HepG2 (cell line): ENCODE results near the gene SNRPD2. TPM values are rescaled to one million over a fixed set of nuclear protein-coding genes. Genes with fewer than 3 reads are reported as not detected.

Experiments
- CBX2 ChIP-seq, 2 experiments: fragments of 200-600 bp in 1 of 2; sonication (generic); formaldehyde crosslinking in 1 of 2; IDR thresholded peaks; 2 replicates each; pipeline versions ENCODE4 v1.7.0 to v1.8.1; 2018 to 2022; ENCODE audit warnings: low read depth in 2 of 2, low read length in 1 of 2, mild to moderate bottlenecking in 1 of 2, missing genetic modification reagents in 1 of 2
- DMTF1 ChIP-seq: sonication (generic); formaldehyde crosslinking; IDR thresholded peaks from 2 replicates; pipeline ENCODE4 v1.4.0; 2020; ENCODE audit warnings: mild to moderate bottlenecking, missing genetic modification reagents
- FLYWCH1 ChIP-seq: sonication (generic); formaldehyde crosslinking; IDR thresholded peaks from 2 replicates; pipeline ENCODE4 v1.8.1; 2023; ENCODE audit warnings: mild to moderate bottlenecking, missing genetic modification reagents
- HDAC1 ChIP-seq: sonication (generic); formaldehyde crosslinking; IDR thresholded peaks from 2 replicates; pipeline ENCODE4 v1.5.1; 2020; ENCODE audit warnings: mild to moderate bottlenecking, missing genetic modification reagents
- HDAC2 ChIP-seq: sonication (generic); formaldehyde crosslinking; IDR thresholded peaks from 2 replicates; pipeline ENCODE4 v1.4.0; 2020; ENCODE audit warnings: missing genetic modification reagents
- HES4 ChIP-seq: sonication (generic); formaldehyde crosslinking; IDR thresholded peaks from 2 replicates; pipeline ENCODE4 v1.9.0; 2021; ENCODE audit warnings: mild to moderate bottlenecking, missing genetic modification reagents, borderline replicate concordance
- IKZF5 ChIP-seq: IDR thresholded peaks from 2 replicates; pipeline ENCODE4 v1.6.1; 2018; ENCODE audit warnings: missing genetic modification reagents, mild to moderate bottlenecking, missing compliant biosample characterization
- KLF11 ChIP-seq: IDR thresholded peaks from 2 replicates; pipeline ENCODE4 v1.6.1; 2016; ENCODE audit warnings: missing compliant biosample characterization
- MAX ChIP-seq: IDR thresholded peaks from 2 replicates; pipeline ENCODE4 v1.6.1; 2012; ENCODE audit warnings: inconsistent platforms
- MED1 ChIP-seq: sonication (generic); formaldehyde crosslinking; IDR thresholded peaks from 2 replicates; pipeline ENCODE4 v1.4.0; 2020; ENCODE audit warnings: missing genetic modification reagents
- MXI1 ChIP-seq: IDR thresholded peaks from 3 replicates; pipeline ENCODE4 v1.6.1; 2012; ENCODE audit warnings: low read depth, low read length, inconsistent platforms, borderline replicate concordance
- PAX8 ChIP-seq: sonication (generic); formaldehyde crosslinking; IDR thresholded peaks from 2 replicates; pipeline ENCODE4 v1.8.0; 2022; ENCODE audit warnings: mild to moderate bottlenecking, missing genetic modification reagents, borderline replicate concordance
- PHF5A ChIP-seq: IDR thresholded peaks from one replicate; pipeline ENCODE4 v1.6.1; 2018; ENCODE audit warnings: low read depth, missing genetic modification reagents; ENCODE audit not compliant: unreplicated experiment
- POLR2A ChIP-seq, 2 experiments: IDR thresholded peaks; 2 replicates each; pipeline ENCODE4 v1.6.1; 2011; ENCODE audit warnings: low read depth in 2 of 2, low read length in 2 of 2, mild to moderate bottlenecking in 1 of 2, moderate library complexity in 1 of 2; ENCODE audit not compliant: insufficient read depth in 1 of 2
- RORA ChIP-seq: sonication (generic); formaldehyde crosslinking; IDR thresholded peaks from 2 replicates; pipeline ENCODE4 v1.5.0; 2020; ENCODE audit warnings: mild to moderate bottlenecking, missing genetic modification reagents, moderate library complexity
- SOX13 ChIP-seq, 3 experiments: fragments of 450-650 bp in 1 of 3; sonication (generic) in 1 of 3; formaldehyde crosslinking in 1 of 3; IDR thresholded peaks in 2 of 3; conservative IDR thresholded peaks in 1 of 3; 2 replicates each; pipeline versions ENCODE4 v1.5.0 to v1.6.1; 2016 to 2020; ENCODE audit warnings: antibody characterized with exemption in 1 of 3, mild to moderate bottlenecking in 1 of 3, missing compliant biosample characterization in 1 of 3, missing genetic modification reagents in 1 of 3, moderate library complexity in 1 of 3
- SP140L ChIP-seq: sonication (generic); formaldehyde crosslinking; IDR thresholded peaks from 2 replicates; pipeline ENCODE4 v1.4.0; 2020; ENCODE audit warnings: missing genetic modification reagents, borderline replicate concordance
- XRCC5 ChIP-seq: fragments of 200-400 bp; formaldehyde crosslinking; optimal IDR thresholded peaks from 2 replicates; pipeline ENCODE3; 2017; ENCODE audit warnings: mild to moderate bottlenecking, low read length
- ZNF18 ChIP-seq: sonication (generic); formaldehyde crosslinking; IDR thresholded peaks from 2 replicates; pipeline ENCODE4 v1.8.0; 2022; ENCODE audit warnings: mild to moderate bottlenecking, missing genetic modification reagents; ENCODE audit not compliant: insufficient replicate concordance
- ZNF264 ChIP-seq: sonication (generic); formaldehyde crosslinking; IDR thresholded peaks from 2 replicates; pipeline ENCODE4 v1.4.0; 2020; ENCODE audit warnings: missing genetic modification reagents
- ZNF337 ChIP-seq: sonication (generic); formaldehyde crosslinking; IDR thresholded peaks from 2 replicates; pipeline ENCODE4 v1.5.1; 2020; ENCODE audit warnings: missing genetic modification reagents, low read depth, mild to moderate bottlenecking, borderline replicate concordance
- ZNF652 ChIP-seq: IDR thresholded peaks from 2 replicates; pipeline ENCODE4 v1.6.1; 2016; ENCODE audit warnings: low read depth, borderline replicate concordance
- polyA plus RNA-seq, 8 experiments: library from polyadenylated mRNA; depleted of rRNA in 3 of 8; stranded (reverse) in 7 of 8; unstranded in 1 of 8; fragments of >200 nt; fragmentation: Illumina TruSeq in 4 of 8; extraction: Trizol in 4 of 8; gene quantifications; 2 replicates each; pipeline versions ENCODE4 v1.2.1 to v1.2.3, GENCODE V29; 2011 to 2016; ENCODE audit warnings: low read depth in 4 of 8, missing spikeins in 1 of 8, mixed read lengths in 1 of 8; ENCODE audit not compliant: insufficient read depth in 1 of 8
- total RNA-seq, 5 experiments: library from RNA; depleted of rRNA; stranded (reverse); fragments of >200 nt; fragmentation: Illumina TruSeq; extraction: Trizol; gene quantifications; 2 replicates each; pipeline ENCODE4 v1.2.3, GENCODE V29; 2016; ENCODE audit warnings: low read depth in 1 of 5
- TF ChIP-seq, protein P1 (sequence below): sonication (generic); formaldehyde crosslinking; IDR thresholded peaks from 2 replicates; pipeline ENCODE4 v1.8.0; 2022; ENCODE audit warnings: missing genetic modification reagents, mild to moderate bottlenecking, inconsistent platforms, borderline replicate concordance

Gene SNRPD2
- total and polyA plus RNA-seq, 2 of the 13 experiments (the other 11 are each of a cell fraction or from before 2014, with no cell fraction given) = 299 to 485 TPM

- TF ChIP-seq SOX13 (IDR thresholded peaks at IDR 0.05) = no peak
- TF ChIP-seq SOX13 (CRISPR knock-in tag; conservative IDR thresholded peaks at IDR 0.05 in 1 of 2, IDR thresholded peaks at IDR 0.05 in 1 of 2) = no peak
- no peak for TF ChIP-seq ZNF337 (CRISPR knock-in tag)
- TF ChIP-seq, protein P1, sequence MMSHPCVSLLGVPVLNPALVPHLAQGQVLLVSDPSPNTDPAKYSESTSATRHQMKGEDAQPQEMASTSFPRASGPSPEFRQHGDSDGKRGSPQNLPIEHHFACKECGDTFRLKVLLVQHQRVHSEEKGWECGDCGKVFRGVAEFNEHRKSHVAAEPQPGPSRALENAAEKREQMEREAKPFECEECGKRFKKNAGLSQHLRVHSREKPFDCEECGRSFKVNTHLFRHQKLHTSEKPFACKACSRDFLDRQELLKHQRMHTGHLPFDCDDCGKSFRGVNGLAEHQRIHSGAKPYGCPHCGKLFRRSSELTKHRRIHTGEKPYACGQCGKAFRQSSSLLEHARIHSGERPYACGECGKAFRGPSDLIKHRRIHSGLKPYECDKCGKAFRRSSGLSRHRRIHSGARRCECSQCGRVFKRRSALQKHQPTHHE (CRISPR knock-in tag) = no peak
- no peak for TF ChIP-seq ZNF652
- no peak for TF ChIP-seq DMTF1 (CRISPR knock-in tag)
- peak; percentile 79 for TF ChIP-seq MAX
- no peak for TF ChIP-seq ZNF18 (CRISPR knock-in tag)
- no peak for TF ChIP-seq HDAC2 (CRISPR knock-in tag)
- no peak for TF ChIP-seq MED1 (CRISPR knock-in tag)
- no peak for TF ChIP-seq KLF11 (CRISPR knock-in tag)
- TF ChIP-seq IKZF5 (CRISPR knock-in tag) = no peak
- TF ChIP-seq HDAC1 (CRISPR knock-in tag) = 0 out of 2 replicates have a peak, but pooled peaks have one; percentile 5
- TF ChIP-seq RORA = no peak
- TF ChIP-seq CBX2 (IDR thresholded peaks at IDR 0.05; ENCODE audit: low read depth, low read length) = no peak
- TF ChIP-seq CBX2 (CRISPR knock-in tag; IDR thresholded peaks at IDR 0.05; ENCODE audit: low read depth) = no peak
- no peak for TF ChIP-seq PHF5A
- TF ChIP-seq POLR2A (IDR thresholded peaks at IDR 0.05; ENCODE audit: insufficient read depth in 1 of 2, low read depth in 2 of 2, low read length in 2 of 2) = peak in 1 of 2 experiments; percentile 54; a peak in 2 of 4 replicates
- no peak for TF ChIP-seq HES4
- no peak for TF ChIP-seq PAX8 (CRISPR knock-in tag)
- no peak for TF ChIP-seq FLYWCH1 (CRISPR knock-in tag)
- TF ChIP-seq SP140L (CRISPR knock-in tag) = no peak
- no peak for TF ChIP-seq XRCC5
- peak; percentile 44; the same call in 1 of the 3 replicates for TF ChIP-seq MXI1
- no peak for TF ChIP-seq ZNF264 (CRISPR knock-in tag)
Observed at GRCh38 chr19:45641274-45642105, 50.3 kb downstream of the SNRPD2 start (continued).
